Peyer's patch (tissue), 4 donors: ENCODE results near the gene VCL. TPM values are rescaled to one million over a fixed set of nuclear protein-coding genes. Genes with fewer than 3 reads are reported as not detected.
A peak's percentile ranks its signal among the peaks of the same experiment; 100 is the strongest.

Experiments
- DNase-seq, 3 donors: peaks; one replicate each; pipeline ENCODE4 v3.0.0-alpha.2; 2017 to 2019
- H3K27ac ChIP-seq, 4 donors: fragments of 200-600 bp; sonication (generic); one replicate each; pipeline ENCODE4 v1.5.1; 2016 to 2019
- H3K27me3 ChIP-seq, 2 donors: fragments of 200-600 bp; sonication (generic); one replicate each; pipeline ENCODE4 v1.5.1; 2019
- H3K36me3 ChIP-seq, 3 donors: fragments of 200-600 bp; sonication (generic); one replicate each; pipeline ENCODE4 v1.5.1; 2016 to 2019
- H3K4me1 ChIP-seq, 4 donors: fragments of 200-600 bp; sonication (generic); one replicate each; pipeline ENCODE4 v1.5.1; 2016 to 2019
- H3K4me3 ChIP-seq, 4 donors: fragments of 200-600 bp; sonication (generic); 1 replicate in 3 of 4; 2 replicates in 1 of 4; pipeline ENCODE4 v1.5.1; 2016 to 2019; ENCODE audit warnings: mild to moderate bottlenecking in 1 of 4
- H3K9me3 ChIP-seq, 4 donors: fragments of 200-600 bp; sonication (generic); one replicate each; pipeline ENCODE4 v1.5.1; 2016 to 2019; ENCODE audit warnings: mild to moderate bottlenecking in 1 of 4
- POLR2A ChIP-seq, 2 donors: fragments of 450-650 bp; IDR thresholded peaks; one replicate each; pipeline ENCODE4 v1.5.1; 2017; ENCODE audit warnings: antibody characterized with exemption in 2 of 2, mild to moderate bottlenecking in 2 of 2, moderate library complexity in 2 of 2
- total RNA-seq, 4 donors: library from RNA; depleted of rRNA; stranded (reverse); fragments of >200 nt; gene quantifications; one replicate each; pipeline ENCODE4 v1.1.0, GENCODE V29; 2016
- TF ChIP-seq, protein P1 (sequence below), 6 experiments: fragments of 450-650 bp in 4 of 6; fragments of 200-600 bp in 2 of 6; sonication (generic) in 1 of 6; IDR thresholded peaks; one replicate each; pipeline ENCODE4 v1.5.1; 2017 to 2019; ENCODE audit warnings: antibody characterized with exemption in 6 of 6, mild to moderate bottlenecking in 3 of 6, moderate library complexity in 1 of 6

The VCL gene
- total RNA-seq, 4 donors from 2014 or later: 36.3 to 103 (median 61.4) TPM

DNA sequence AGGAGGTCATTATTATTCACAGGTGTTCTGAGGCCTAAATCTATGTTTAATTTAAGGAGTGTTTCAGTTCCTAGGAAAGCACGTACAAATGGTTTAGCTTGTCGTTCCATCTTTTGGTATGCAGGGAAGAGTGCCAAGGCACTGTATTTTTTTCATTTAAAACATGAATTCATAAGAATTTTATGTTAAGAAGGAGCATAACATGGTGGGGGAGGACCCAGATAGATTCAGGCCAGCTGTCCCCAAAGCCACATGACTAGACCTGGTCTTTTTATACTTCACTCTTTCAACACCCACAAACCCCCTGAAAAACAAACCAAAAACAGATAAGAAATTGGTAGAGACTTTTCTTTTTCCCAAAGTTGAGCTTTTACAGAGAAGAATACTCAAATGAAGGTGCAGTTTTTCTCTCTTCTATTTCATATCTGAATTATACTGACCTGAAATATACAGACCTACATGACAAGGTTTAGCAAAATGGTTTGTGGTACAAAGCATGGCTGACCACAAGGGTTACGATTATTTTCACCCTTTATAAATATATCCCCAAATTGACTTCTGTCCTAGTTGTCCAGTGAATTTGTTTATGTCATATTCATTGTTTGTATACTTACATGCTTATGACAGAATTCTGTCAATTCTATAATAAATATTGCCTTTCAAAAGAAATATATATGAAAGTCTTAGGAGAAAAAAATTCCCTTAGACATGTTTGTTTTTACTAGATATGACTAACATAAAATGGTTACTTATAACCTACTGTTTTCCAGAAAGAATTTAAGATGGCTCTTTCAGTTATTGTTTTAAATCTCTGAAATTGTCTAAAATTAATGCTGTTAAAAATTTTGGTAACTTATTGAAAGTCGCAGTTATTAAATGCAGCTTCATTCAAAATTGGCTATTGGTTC lies 81.4 kb downstream of the VCL start:
- Histone ChIP-seq H3K4me1 (peaks cover 0 to 10% (median 0%) of the 10 kb centered on the region in 4 donors), H3K27ac (no peak overlapping the region), H3K27me3 (no peaks in the 10 kb centered on the region), H3K9me3 (no peaks in the 10 kb centered on the region), H3K4me3 (no peak overlapping the region), H3K36me3 (peaks cover 0 to 25% (median 0%) of the 10 kb centered on the region in 3 donors)
- TF ChIP-seq, protein P1, sequence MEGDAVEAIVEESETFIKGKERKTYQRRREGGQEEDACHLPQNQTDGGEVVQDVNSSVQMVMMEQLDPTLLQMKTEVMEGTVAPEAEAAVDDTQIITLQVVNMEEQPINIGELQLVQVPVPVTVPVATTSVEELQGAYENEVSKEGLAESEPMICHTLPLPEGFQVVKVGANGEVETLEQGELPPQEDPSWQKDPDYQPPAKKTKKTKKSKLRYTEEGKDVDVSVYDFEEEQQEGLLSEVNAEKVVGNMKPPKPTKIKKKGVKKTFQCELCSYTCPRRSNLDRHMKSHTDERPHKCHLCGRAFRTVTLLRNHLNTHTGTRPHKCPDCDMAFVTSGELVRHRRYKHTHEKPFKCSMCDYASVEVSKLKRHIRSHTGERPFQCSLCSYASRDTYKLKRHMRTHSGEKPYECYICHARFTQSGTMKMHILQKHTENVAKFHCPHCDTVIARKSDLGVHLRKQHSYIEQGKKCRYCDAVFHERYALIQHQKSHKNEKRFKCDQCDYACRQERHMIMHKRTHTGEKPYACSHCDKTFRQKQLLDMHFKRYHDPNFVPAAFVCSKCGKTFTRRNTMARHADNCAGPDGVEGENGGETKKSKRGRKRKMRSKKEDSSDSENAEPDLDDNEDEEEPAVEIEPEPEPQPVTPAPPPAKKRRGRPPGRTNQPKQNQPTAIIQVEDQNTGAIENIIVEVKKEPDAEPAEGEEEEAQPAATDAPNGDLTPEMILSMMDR (IDR thresholded peaks at IDR 0.05): no peak
- no peak for DNase-seq

DNA sequence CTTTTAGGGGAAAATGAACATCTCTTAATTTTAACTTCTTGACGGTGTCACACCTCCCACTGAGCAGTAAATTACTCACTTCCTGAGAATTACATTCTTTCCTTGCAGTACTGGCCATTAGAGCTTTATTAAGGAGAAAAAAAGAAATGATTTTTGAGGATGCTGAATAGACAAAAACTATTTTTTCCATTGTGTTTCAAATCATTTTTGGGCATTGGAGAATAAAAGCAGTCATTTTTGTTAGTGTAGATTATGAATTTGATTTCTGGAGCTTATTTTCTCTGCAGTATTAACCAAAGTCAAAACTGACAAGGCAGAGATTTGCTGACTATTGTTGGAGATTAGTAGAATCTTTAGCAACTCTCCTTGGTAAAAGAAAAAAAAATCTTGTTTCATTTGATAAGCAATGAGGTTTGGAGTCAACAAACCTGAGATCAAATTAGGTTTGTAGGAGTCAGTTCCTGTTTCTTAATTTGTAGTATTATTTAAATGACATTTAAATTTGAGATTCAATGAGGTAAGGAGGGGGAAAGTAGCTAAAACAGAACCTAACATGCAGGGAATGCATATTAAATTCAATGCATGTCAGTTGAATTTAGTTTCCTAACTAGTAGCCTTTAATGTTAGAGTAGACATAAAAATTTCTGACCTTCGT lies 82.1 kb downstream of the VCL start:
- TF ChIP-seq, protein P1 (IDR thresholded peaks at IDR 0.05): no peak
- no peak for TF ChIP-seq POLR2A (IDR thresholded peaks at IDR 0.05)
- peaks cover 0 to 28% (median 0%) of the 10 kb centered on the region in 3 donors for H3K36me3 ChIP-seq
- H3K27me3 ChIP-seq: no peaks in the 10 kb centered on the region
- H3K27ac ChIP-seq: no peak overlapping the region
- DNase-seq: no peak
- H3K9me3 ChIP-seq: no peaks in the 10 kb centered on the region
- H3K4me3 ChIP-seq: no peak overlapping the region
- peaks cover 0 to 10% (median 0%) of the 10 kb centered on the region in 4 donors for H3K4me1 ChIP-seq

DNA sequence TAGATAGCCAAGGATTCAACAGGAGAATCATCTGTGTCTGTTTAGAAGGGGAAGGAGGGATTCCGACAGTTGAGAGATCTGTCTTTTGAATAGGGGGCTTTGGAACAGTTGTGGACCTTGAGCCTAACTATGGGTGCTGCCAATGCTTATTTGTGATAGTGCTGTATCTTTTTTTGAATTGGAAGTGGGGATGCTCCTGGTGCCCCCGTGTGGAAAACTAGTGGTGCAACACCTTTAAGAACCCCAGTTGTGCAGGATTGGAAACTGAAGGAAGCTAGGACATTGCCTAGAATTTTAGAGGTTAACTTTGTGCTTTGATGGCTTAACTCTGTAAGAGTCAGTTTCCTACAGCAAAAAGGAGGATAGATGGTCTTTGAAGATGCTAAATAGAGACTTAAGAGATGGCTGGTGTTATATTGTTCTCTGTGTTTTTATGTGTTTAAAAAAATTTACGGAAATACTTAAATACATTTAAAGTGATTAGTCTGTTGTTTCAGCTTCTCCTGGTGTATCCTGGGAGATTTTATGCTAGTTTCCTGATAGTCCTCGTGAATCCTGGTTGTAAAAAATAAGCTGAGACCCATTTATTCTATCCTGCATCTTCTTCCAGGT lies 83.4 kb downstream of the VCL start:
- no peak overlapping the region for H3K4me3 ChIP-seq
- peaks cover 0 to 21% (median 0%) of the 10 kb centered on the region in 3 donors for H3K36me3 ChIP-seq
- H3K27me3 ChIP-seq: no peaks in the 10 kb centered on the region
- H3K9me3 ChIP-seq: no peaks in the 10 kb centered on the region
- peak in 2 of 3 donors; percentile 26 to 62 for DNase-seq
- no peak overlapping the region for H3K27ac ChIP-seq
- TF ChIP-seq, protein P1 (IDR thresholded peaks at IDR 0.05): peak; percentile 35 to 80 (median 70)
- TF ChIP-seq POLR2A (IDR thresholded peaks at IDR 0.05): no peak
- peaks cover 0 to 10% (median 0%) of the 10 kb centered on the region in 4 donors for H3K4me1 ChIP-seq

DNA sequence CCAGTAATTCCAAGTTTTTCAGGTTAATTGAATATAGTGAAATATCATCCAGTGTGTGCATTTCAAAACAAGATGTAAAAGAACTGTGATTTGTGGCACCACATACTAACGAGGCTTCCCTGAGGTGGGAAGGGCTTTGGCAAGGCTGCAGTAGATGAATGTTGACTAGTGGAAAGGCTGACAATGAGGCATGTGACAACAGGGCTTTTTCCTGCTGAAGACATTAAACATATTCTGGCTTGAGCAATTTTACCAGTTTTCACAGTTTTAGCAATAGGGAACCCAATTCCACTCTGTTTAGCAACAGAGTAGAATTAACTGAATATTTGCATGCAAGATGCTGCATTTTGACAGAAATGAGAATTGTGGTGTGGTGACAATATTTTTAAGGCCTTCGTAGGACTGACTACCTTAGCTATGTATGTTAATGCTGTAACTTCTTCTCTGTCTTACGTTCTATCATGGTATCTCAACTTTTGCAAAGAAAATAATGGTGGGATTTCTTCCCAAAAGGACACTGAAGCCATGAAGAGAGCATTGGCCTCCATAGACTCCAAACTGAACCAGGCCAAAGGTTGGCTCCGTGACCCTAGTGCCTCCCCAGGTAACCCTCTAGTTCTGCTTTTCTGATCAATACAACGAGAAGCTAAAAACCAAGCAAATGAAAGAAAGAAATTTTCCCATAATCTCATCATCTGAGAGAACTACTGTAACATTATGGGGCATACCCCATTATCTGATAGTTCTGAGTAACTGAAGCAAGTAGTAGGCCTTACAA lies 84.2 kb downstream of the VCL start:
- peaks cover 0 to 21% (median 0%) of the 10 kb centered on the region in 3 donors for H3K36me3 ChIP-seq
- H3K9me3 ChIP-seq: no peaks in the 10 kb centered on the region
- H3K4me1 ChIP-seq: peaks cover 0 to 10% (median 0%) of the 10 kb centered on the region in 4 donors
- TF ChIP-seq POLR2A (IDR thresholded peaks at IDR 0.05): no peak
- TF ChIP-seq, protein P1 (IDR thresholded peaks at IDR 0.05): no peak
- H3K4me3 ChIP-seq: no peak overlapping the region
- no peaks in the 10 kb centered on the region for H3K27me3 ChIP-seq
- no peak overlapping the region for H3K27ac ChIP-seq
- DNase-seq: no peak

DNA sequence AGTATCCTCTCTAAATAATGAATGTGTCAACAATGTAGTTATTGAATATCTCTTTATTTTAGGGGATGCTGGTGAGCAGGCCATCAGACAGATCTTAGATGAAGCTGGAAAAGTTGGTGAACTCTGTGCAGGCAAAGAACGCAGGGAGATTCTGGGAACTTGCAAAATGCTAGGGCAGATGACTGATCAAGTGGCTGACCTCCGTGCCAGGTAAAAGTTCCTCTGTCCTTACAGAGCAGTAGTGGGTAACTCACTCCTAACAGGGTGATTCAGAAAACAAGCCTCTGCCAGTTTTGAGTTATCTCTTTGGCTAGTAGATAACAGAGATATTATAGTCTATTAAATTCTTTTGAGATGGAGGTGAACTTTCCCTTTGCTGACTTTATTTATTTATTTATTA lies 85.4 kb downstream of the VCL start:
- TF ChIP-seq POLR2A (IDR thresholded peaks at IDR 0.05): no peak
- TF ChIP-seq, protein P1 (IDR thresholded peaks at IDR 0.05): no peak
- Histone ChIP-seq H3K36me3 (peaks cover 0 to 21% (median 0%) of the 10 kb centered on the region in 3 donors), H3K27me3 (no peaks in the 10 kb centered on the region), H3K9me3 (no peaks in the 10 kb centered on the region), H3K27ac (no peak overlapping the region), H3K4me1 (peaks cover 0 to 7% (median 0%) of the 10 kb centered on the region in 4 donors), H3K4me3 (no peak overlapping the region)
- DNase-seq: no peak
